ENCODE data around the gene TFB1M.

DNA sequence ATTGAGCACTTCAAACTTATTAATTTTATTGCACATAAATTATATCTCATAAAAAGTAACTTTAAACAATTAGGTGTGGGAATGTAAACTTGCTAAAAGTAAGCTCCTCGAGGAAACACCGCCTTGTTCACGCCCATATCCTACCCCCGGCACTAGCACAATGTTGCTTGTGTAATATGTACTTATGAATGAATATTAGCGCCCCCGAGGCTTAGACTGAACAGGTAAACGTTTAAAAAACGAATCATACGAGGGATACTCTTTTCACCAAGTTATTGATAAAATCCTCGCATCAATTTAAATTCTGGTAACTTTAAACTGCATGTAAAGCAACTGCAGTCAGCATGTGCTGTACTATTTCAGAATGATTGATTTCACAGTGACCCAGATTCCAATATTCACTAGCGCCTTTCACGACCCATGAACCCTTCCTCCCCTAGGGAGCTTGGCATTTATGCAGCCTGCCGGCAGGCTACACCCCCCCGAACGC is 637 bp downstream of the TFB1M start:
- TF ChIP-seq CTCF (IDR thresholded peaks at IDR 0.05; ENCODE audit: low read depth, low read length) (no peak), MAX (IDR thresholded peaks at IDR 0.05; ENCODE audit: low read depth, low read length) (no peak), POLR2A (IDR thresholded peaks at IDR 0.05; ENCODE audit: extremely low read depth, insufficient read length) (no peak)
